HepG2 (cell line): ENCODE measurements around the gene LTBR. TPM values are rescaled to one million over a fixed set of nuclear protein-coding genes. Genes with fewer than 3 reads are reported as not detected.
A peak's percentile ranks its signal among the peaks of the same experiment; 100 is the strongest.

ENCODE experiments used
- ATAC-seq: fragments of 200-7000 bp; cut with Tn5 transposase; 3 replicates; pipeline ENCODE4 v1.9.1; 2020; ENCODE audit warnings: mild to moderate bottlenecking, moderate library complexity
- BruUV-seq: library from RNA; stranded (reverse); fragments of 400-500 nt; replicated peaks from 2 replicates; lab custom pipeline; 2021; lab: Mats Ljungman, UMichigan
- CTCF ChIA-PET: fragments of 300-600 bp; formaldehyde crosslinking; extraction: SDS; loops from one replicate; lab custom pipeline; 2021; ENCODE audit warnings: low total read pairs, inconsistent platforms, low intra/inter-chr PET ratio; lab: Yijun Ruan, JAX
- POLR2A ChIA-PET: fragments of 350-600 bp; sonication (Branson Sonifier 250); formaldehyde crosslinking; loops from one replicate; lab custom pipeline; 2020; ENCODE audit warnings: antibody characterized with exemption, inconsistent platforms; lab: Yijun Ruan, JAX
- DNase-seq: peaks from one replicate; pipeline ENCODE4 v3.0.0-alpha.2; 2015; ENCODE audit warnings: low spot score
- FAIRE-seq: peaks from 3 replicates; lab custom pipeline; 2011; peaks lifted over from hg19 to GRCh38; lab: Jason Lieb, UNC
- H2AFZ ChIP-seq: one replicate; pipeline ENCODE4 v1.6.1; 2011; ENCODE audit warnings: low read length, inconsistent platforms
- H3K27ac ChIP-seq: fragments of 300-600 bp; 3 replicates; pipeline ENCODE4 v1.8.0; 2011; ENCODE audit warnings: mixed run types, mild to moderate bottlenecking, mixed read lengths, low read length, inconsistent platforms; ENCODE audit not compliant: insufficient read depth; ENCODE audit errors: extremely low read length
- H3K27me3 ChIP-seq, 2 experiments: fragments of 200-600 bp in 1 of 2; 2 replicates in 1 of 2; 3 replicates in 1 of 2; pipeline versions ENCODE4 v1.6.0 to v1.8.0; 2011; ENCODE audit warnings: low read length in 2 of 2, mild to moderate bottlenecking in 2 of 2, moderate library complexity in 2 of 2, inconsistent platforms in 1 of 2; ENCODE audit not compliant: insufficient read depth in 2 of 2, control insufficient read depth in 1 of 2
- H3K36me3 ChIP-seq, 2 experiments: fragments of 200-600 bp in 1 of 2; replicated peaks in 1 of 2; 2 replicates in 1 of 2; 3 replicates in 1 of 2; pipeline versions ENCODE4 v1.5.1 to v1.8.0; 2011; ENCODE audit warnings: low read length in 2 of 2, inconsistent platforms in 1 of 2; ENCODE audit not compliant: insufficient read depth in 2 of 2, control insufficient read depth in 1 of 2
- H3K4me1 ChIP-seq: 2 replicates; pipeline ENCODE4 v1.5.1; 2012; ENCODE audit warnings: low read length, inconsistent platforms; ENCODE audit not compliant: insufficient read depth
- H3K4me2 ChIP-seq: 2 replicates; pipeline ENCODE4 v1.6.0; 2011; ENCODE audit warnings: low read depth, low read length, inconsistent platforms
- H3K4me3 ChIP-seq, 3 experiments: fragments of 200-600 bp in 1 of 3; sonication (generic), shearing (Covaris generic) in 1 of 3; replicated peaks in 1 of 3; 2 replicates each; pipeline ENCODE4 v1.5.1; 2011 to 2016; ENCODE audit warnings: low read length in 3 of 3, inconsistent platforms in 2 of 3, low read depth in 2 of 3, mild to moderate bottlenecking in 2 of 3, control low read depth in 1 of 3, mixed read lengths in 1 of 3; ENCODE audit not compliant: insufficient read depth in 1 of 3
- H3K79me2 ChIP-seq: one replicate; pipeline ENCODE4 v1.6.1; 2011; ENCODE audit warnings: low read length, inconsistent platforms; ENCODE audit not compliant: insufficient read depth
- H3K9ac ChIP-seq: 2 replicates; pipeline ENCODE4 v1.6.0; 2011; ENCODE audit warnings: mild to moderate bottlenecking, low read depth, low read length, inconsistent platforms; ENCODE audit not compliant: insufficient read depth
- H3K9me3 ChIP-seq: 2 replicates; pipeline ENCODE4 v1.5.1; 2012; ENCODE audit warnings: mild to moderate bottlenecking, low read length
- H4K20me1 ChIP-seq: 2 replicates; pipeline ENCODE4 v1.6.0; 2011; ENCODE audit warnings: inconsistent platforms, mild to moderate bottlenecking, low read length, moderate library complexity; ENCODE audit not compliant: insufficient read depth
- CREB1 ChIP-seq, 2 experiments: fragments of 450-650 bp in 1 of 2; IDR thresholded peaks; 2 replicates each; pipeline ENCODE4 v1.6.1; 2016 to 2017; ENCODE audit warnings: control low read depth in 1 of 2, mild to moderate bottlenecking in 1 of 2, missing compliant biosample characterization in 1 of 2, missing genetic modification characterization in 1 of 2
- GABPA ChIP-seq, 2 experiments: IDR thresholded peaks; 2 replicates each; pipeline ENCODE4 v1.6.1; 2011 to 2016; ENCODE audit warnings: low read depth in 2 of 2, low read length in 1 of 2, missing biosample characterization in 1 of 2, missing genetic modification characterization in 1 of 2
- PAF1 ChIP-seq: IDR thresholded peaks from 2 replicates; pipeline ENCODE4 v1.6.1; 2016; ENCODE audit warnings: missing genetic modification reagents, missing compliant biosample characterization
- POLR2A ChIP-seq, 2 experiments: IDR thresholded peaks; 2 replicates each; pipeline ENCODE4 v1.6.1; 2011; ENCODE audit warnings: low read depth in 2 of 2, low read length in 2 of 2, mild to moderate bottlenecking in 1 of 2, moderate library complexity in 1 of 2; ENCODE audit not compliant: insufficient read depth in 1 of 2
- POLR2AphosphoS5 ChIP-seq: IDR thresholded peaks from 2 replicates; pipeline ENCODE4 v1.6.1; 2012; ENCODE audit warnings: low read depth, low read length
- ZNF251 ChIP-seq: sonication (generic); formaldehyde crosslinking; IDR thresholded peaks from 2 replicates; pipeline ENCODE4 v1.9.0; 2021; ENCODE audit warnings: mild to moderate bottlenecking, missing genetic modification reagents
- ZNF891 ChIP-seq: sonication (generic); formaldehyde crosslinking; IDR thresholded peaks from 2 replicates; pipeline ENCODE4 v1.5.0; 2020; ENCODE audit warnings: mild to moderate bottlenecking, missing genetic modification reagents
- WGBS: methylation state at CpG from one replicate; pipeline ENCODE4 v1.1.6; 2017; ENCODE audit warnings: low lambda C conversion rate; 5-methylcytosine and 5-hydroxymethylcytosine counted together
- in situ Hi-C: cut with HindIII; loops from 2 replicates; pipeline ENCODE4 v1.10.0; 2017; ENCODE audit warnings: low pct_unique_long_range_greater_than_20kb; ENCODE audit not compliant: extremely low pct_ligation_motif_present
- intact Hi-C: fragments of 100-400 bp; cut with micrococcal nuclease; formaldehyde crosslinking; loops from one replicate; pipeline ENCODE4 v1.10.0; 2022; ENCODE audit not compliant: unreplicated experiment
- polyA plus RNA-seq, 8 experiments: library from polyadenylated mRNA; depleted of rRNA in 3 of 8; stranded (reverse) in 7 of 8; unstranded in 1 of 8; fragments of >200 nt; fragmentation: Illumina TruSeq in 4 of 8; extraction: Trizol in 4 of 8; gene quantifications; 2 replicates each; pipeline versions ENCODE4 v1.2.1 to v1.2.3, GENCODE V29; 2011 to 2016; ENCODE audit warnings: low read depth in 4 of 8, missing spikeins in 1 of 8, mixed read lengths in 1 of 8; ENCODE audit not compliant: insufficient read depth in 1 of 8
- total RNA-seq, 5 experiments: library from RNA; depleted of rRNA; stranded (reverse); fragments of >200 nt; fragmentation: Illumina TruSeq; extraction: Trizol; gene quantifications; 2 replicates each; pipeline ENCODE4 v1.2.3, GENCODE V29; 2016; ENCODE audit warnings: low read depth in 1 of 5
- TF ChIP-seq, protein P1 (sequence below): fragments of 450-650 bp; IDR thresholded peaks from 2 replicates; pipeline ENCODE4 v1.6.1; 2016

LTBR gene
- total and polyA plus RNA-seq, 2 of the 13 experiments (the other 11 are each of a cell fraction or from before 2014, with no cell fraction given), result 31.4 to 34.8 TPM

DNA sequence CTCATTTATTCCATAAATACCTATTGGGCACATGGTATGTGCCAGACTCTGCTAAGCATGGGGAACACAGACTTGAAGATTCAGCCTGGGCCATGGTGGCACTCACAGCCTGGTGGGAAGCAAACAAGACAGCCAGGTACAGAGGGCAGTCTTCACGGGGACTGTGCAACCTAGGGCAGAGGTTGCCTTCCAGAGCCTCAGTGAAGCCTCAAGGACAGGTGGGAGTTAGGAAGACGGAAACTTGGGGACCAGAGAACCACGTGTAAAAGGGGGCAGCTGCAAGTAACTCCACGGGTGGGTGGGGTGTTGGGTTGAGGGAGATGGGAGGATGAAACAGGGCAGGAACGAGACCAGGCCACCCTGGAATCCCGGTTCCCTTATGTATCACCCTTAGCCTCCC, 980 bp upstream of the LTBR start:
- peaks cover 8 to 21% of the 10 kb centered on the region in 2 experiments for H3K36me3 ChIP-seq
- H3K9ac ChIP-seq, result peak overlapping the region; percentile 96
- peaks cover 27% of the 10 kb centered on the region for H3K79me2 ChIP-seq
- peaks cover 62% of the 10 kb centered on the region for H3K4me1 ChIP-seq
- FAIRE-seq, result peak; percentile 68
- H3K27me3 ChIP-seq, result no peaks in the 10 kb centered on the region; a peak in 1 of 5 replicates
- no peaks in the 10 kb centered on the region for H4K20me1 ChIP-seq
- peak; percentile 2; the same call in 2 of the 3 replicates for ATAC-seq
- peak overlapping the region; percentile 86 for H3K27ac ChIP-seq
- intact Hi-C loops, result no loop called here
- in situ Hi-C loops, result no loop called here
- peak overlapping the region; percentile 99 for H3K4me2 ChIP-seq
- peak in 1 of 2 experiments; percentile 34; a peak in 1 of 4 replicates for TF ChIP-seq POLR2A (IDR thresholded peaks at IDR 0.05; ENCODE audit: insufficient read depth in 1 of 2, low read depth in 2 of 2, low read length in 2 of 2)
- no peak for TF ChIP-seq GABPA (IDR thresholded peaks at IDR 0.05; ENCODE audit: low read depth, low read length)
- no peak for TF ChIP-seq GABPA (CRISPR knock-in tag; IDR thresholded peaks at IDR 0.05; ENCODE audit: low read depth)
- peak; percentile 11; the same call in 1 of the 2 replicates for TF ChIP-seq POLR2AphosphoS5
- TF ChIP-seq ZNF251 (CRISPR knock-in tag), result no peak
- no peak for TF ChIP-seq PAF1 (CRISPR knock-in tag)
- TF ChIP-seq, protein P1, sequence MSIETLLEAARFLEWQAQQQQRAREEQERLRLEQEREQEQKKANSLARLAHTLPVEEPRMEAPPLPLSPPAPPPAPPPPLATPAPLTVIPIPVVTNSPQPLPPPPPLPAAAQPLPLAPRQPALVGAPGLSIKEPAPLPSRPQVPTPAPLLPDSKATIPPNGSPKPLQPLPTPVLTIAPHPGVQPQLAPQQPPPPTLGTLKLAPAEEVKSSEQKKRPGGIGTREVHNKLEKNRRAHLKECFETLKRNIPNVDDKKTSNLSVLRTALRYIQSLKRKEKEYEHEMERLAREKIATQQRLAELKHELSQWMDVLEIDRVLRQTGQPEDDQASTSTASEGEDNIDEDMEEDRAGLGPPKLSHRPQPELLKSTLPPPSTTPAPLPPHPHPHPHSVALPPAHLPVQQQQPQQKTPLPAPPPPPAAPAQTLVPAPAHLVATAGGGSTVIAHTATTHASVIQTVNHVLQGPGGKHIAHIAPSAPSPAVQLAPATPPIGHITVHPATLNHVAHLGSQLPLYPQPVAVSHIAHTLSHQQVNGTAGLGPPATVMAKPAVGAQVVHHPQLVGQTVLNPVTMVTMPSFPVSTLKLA, result peak; percentile 50
- TF ChIP-seq ZNF891 (CRISPR knock-in tag), result no peak
- no peak for TF ChIP-seq CREB1 (IDR thresholded peaks at IDR 0.05)
- TF ChIP-seq CREB1 (CRISPR knock-in tag; IDR thresholded peaks at IDR 0.05), result no peak
- H2AFZ ChIP-seq, result no peak overlapping the region
- DNase-seq, result no peak
- peak overlapping the region; percentile 81 to 95 (median 87); a peak in 5 of 6 replicates for H3K4me3 ChIP-seq
- CTCF ChIA-PET, result no interaction called here
- no TSS peak for BruUV-seq
- WGBS, result 30% methylated on average over 6 of the region's 6 CpGs
- POLR2A ChIA-PET, result interaction anchor here (1.0 to 7.2 kb wide), 25 partner anchors 10 to 341 kb away, joined by 3 to 140 read pairs (median 7); partner anchors contain the start of genes COPS7A, GAPDH, MRPL51 and PLEKHG6
- H3K9me3 ChIP-seq, result no peaks in the 10 kb centered on the region
